K562 (cell line): ENCODE measurements around the gene PTGIR. TPM values are rescaled to one million over a fixed set of nuclear protein-coding genes. Genes with fewer than 3 reads are reported as not detected.

Source experiments
- ATF3 ChIP-seq, 2 experiments: fragments of 450-650 bp in 1 of 2; sonication (generic) in 1 of 2; formaldehyde crosslinking in 1 of 2; IDR thresholded peaks in 1 of 2; conservative IDR thresholded peaks in 1 of 2; 2 replicates each; pipeline versions ENCODE4 v1.6.1 to v1.8.1; 2016 to 2023; ENCODE audit warnings: mild to moderate bottlenecking in 2 of 2, moderate library complexity in 2 of 2, inconsistent platforms in 1 of 2, missing genetic modification reagents in 1 of 2
- ATF7 ChIP-seq: fragments of 450-650 bp; IDR thresholded peaks from 2 replicates; pipeline ENCODE4 v1.7.1; 2014; ENCODE audit warnings: mild to moderate bottlenecking, moderate library complexity
- CHAMP1 ChIP-seq: fragments of 450-650 bp; IDR thresholded peaks from 2 replicates; pipeline ENCODE4 v1.6.1; 2016; ENCODE audit warnings: mild to moderate bottlenecking
- HEY1 ChIP-seq: fragments of 250-450 bp; sonication (Bioruptor Pico); IDR thresholded peaks from 2 replicates; pipeline ENCODE4 v1.5.0; 2020; ENCODE audit warnings: mild to moderate bottlenecking, moderate library complexity, borderline replicate concordance
- MEF2A ChIP-seq: IDR thresholded peaks from 2 replicates; pipeline ENCODE4 v1.6.1; 2011; ENCODE audit warnings: low read depth, mild to moderate bottlenecking, low read length, moderate library complexity; ENCODE audit not compliant: control insufficient read depth
- NEUROD1 ChIP-seq: fragments of 150-350 bp; IDR thresholded peaks from 2 replicates; pipeline ENCODE4 v1.6.1; 2014; ENCODE audit warnings: borderline replicate concordance, low read length, low read depth; ENCODE audit not compliant: partially characterized antibody
- PTBP1 ChIP-seq: fragments of 200-400 bp; formaldehyde crosslinking; IDR thresholded peaks from 2 replicates; pipeline ENCODE4 v1.6.1; 2017; ENCODE audit warnings: low read depth, low read length
- PYGO2 ChIP-seq: fragments of 450-650 bp; IDR thresholded peaks from 2 replicates; pipeline ENCODE4 v1.6.1; 2016; ENCODE audit warnings: mild to moderate bottlenecking, missing genetic modification characterization, moderate library complexity, missing compliant biosample characterization
- RFX7 ChIP-seq: fragments of 250-450 bp; sonication (Bioruptor Pico); IDR thresholded peaks from 2 replicates; pipeline ENCODE4 v1.5.1; 2021; ENCODE audit warnings: mild to moderate bottlenecking
- TRIM25 ChIP-seq: fragments of 450-650 bp; IDR thresholded peaks from 2 replicates; pipeline ENCODE4 v1.7.0; 2016; ENCODE audit warnings: borderline replicate concordance
- ZFP30 ChIP-seq: fragments of 250-450 bp; sonication (Bioruptor Pico); IDR thresholded peaks from 2 replicates; pipeline ENCODE4 v1.8.0; 2022; ENCODE audit warnings: moderate library complexity, mild to moderate bottlenecking, inconsistent platforms, borderline replicate concordance
- ZFX ChIP-seq: sonication (generic); formaldehyde crosslinking; IDR thresholded peaks from 2 replicates; pipeline ENCODE4 v1.8.0; 2022; ENCODE audit warnings: mild to moderate bottlenecking, missing genetic modification reagents, moderate library complexity
- ZNF384 ChIP-seq: IDR thresholded peaks from 2 replicates; pipeline ENCODE4 v1.6.1; 2012; ENCODE audit warnings: low read depth, low read length, improper control_type of control experiment
- ZNF395 ChIP-seq: fragments of 200-800 bp; sonication (Bioruptor generic); IDR thresholded peaks from 2 replicates; pipeline ENCODE4 v1.6.1; 2017; ENCODE audit warnings: missing genetic modification characterization, missing compliant biosample characterization
- ZNF518B ChIP-seq: fragments of 250-450 bp; sonication (Bioruptor Pico); IDR thresholded peaks from 2 replicates; pipeline ENCODE4 v1.5.0; 2021; ENCODE audit warnings: mild to moderate bottlenecking, moderate library complexity
- polyA plus RNA-seq, 8 experiments: library from polyadenylated mRNA; depleted of rRNA in 4 of 8; stranded (reverse) in 5 of 8; unstranded in 3 of 8; fragments of >200 nt; fragmentation: Nextera tagmentation in 2 of 8; fragmentation: Illumina TruSeq in 1 of 8; extraction: Ambion mirVana in 2 of 8; extraction: Trizol in 1 of 8; gene quantifications; 2 replicates each; pipeline versions ENCODE4 v1.2.1 to v1.2.3, GENCODE V29; 2011 to 2014; ENCODE audit warnings: inconsistent platforms in 1 of 8, missing spikeins in 1 of 8
- total RNA-seq, 7 experiments: library from RNA; depleted of rRNA in 6 of 7; stranded (reverse); fragments of >200 nt in 6 of 7; fragmentation: Illumina TruSeq in 2 of 7; extraction: Trizol in 2 of 7; gene quantifications; 2 replicates each; pipeline versions ENCODE4 v1.2.1 to v1.2.3, GENCODE V29; 2011 to 2021; ENCODE audit warnings: low replicate concordance in 1 of 7

PTGIR gene
- total and polyA plus RNA-seq, 9 of the 15 experiments (the other 6 are each of a cell fraction or from before 2014, with no cell fraction given), result 0.11 to 3.4 (median 1.1) TPM; not detected in 1

- peak; percentile 86; the same call in 1 of the 2 replicates for TF ChIP-seq TRIM25
- TF ChIP-seq ATF7, result peak; percentile 100
- no peak for TF ChIP-seq ZNF518B (CRISPR knock-in tag)
- TF ChIP-seq NEUROD1, result peak; percentile 92
- TF ChIP-seq MEF2A, result no peak
- TF ChIP-seq ZFP30 (CRISPR knock-in tag), result no peak
- no peak for TF ChIP-seq RFX7 (CRISPR knock-in tag)
- peak; percentile 45; the same call in 1 of the 2 replicates for TF ChIP-seq ZNF384
- TF ChIP-seq HEY1, result no peak
- peak; percentile 78 for TF ChIP-seq ZFX
- peak; percentile 99 for TF ChIP-seq ZNF395 (CRISPR knock-in tag)
- TF ChIP-seq CHAMP1, result peak; percentile 98
- TF ChIP-seq ATF3 (IDR thresholded peaks at IDR 0.05), result peak; percentile 83
- peak; percentile 62; the same call in 1 of the 2 replicates for TF ChIP-seq ATF3 (CRISPR knock-in tag; conservative IDR thresholded peaks at IDR 0.05)
- no peak for TF ChIP-seq PTBP1
- TF ChIP-seq PYGO2, result no peak; the same call in 1 of the 2 replicates
These were observed 24.2 kb downstream of the PTGIR start (continued) for GRCh38 chr19:46600384-46601317.
